ENCODE measurements around the gene ACSL3. TPM values are rescaled to one million over a fixed set of nuclear protein-coding genes. Genes with fewer than 3 reads are reported as not detected.
A peak's percentile ranks its signal among the peaks of the same experiment; 100 is the strongest.

Gene ACSL3
- total RNA-seq, 4 donors from 2014 or later: 25.6 to 52.2 (median 47.2) TPM

DNA sequence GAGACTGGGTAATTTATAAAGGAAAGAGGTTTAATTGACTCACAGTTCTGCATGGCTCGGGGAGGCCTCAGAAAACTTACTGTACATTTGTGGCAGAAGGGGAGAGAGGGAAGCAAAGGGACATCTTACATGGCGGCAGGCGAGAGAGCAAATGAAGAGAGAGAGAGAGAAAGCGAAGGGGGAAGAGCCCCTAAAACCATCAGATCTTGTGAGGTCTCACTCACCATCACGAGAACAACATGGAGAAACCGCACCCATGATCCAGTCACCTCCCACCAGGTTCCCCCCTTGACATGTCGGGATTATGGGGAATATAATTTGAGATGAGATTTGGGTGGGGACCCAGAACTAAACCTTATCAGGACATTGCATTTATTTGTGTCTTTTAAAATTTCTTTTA is 75.9 kb downstream of the ACSL3 start:
- H3K36me3 ChIP-seq: peaks cover 0 to 57% (median 0%) of the 10 kb centered on the region in 3 donors
- TF ChIP-seq, protein P1, sequence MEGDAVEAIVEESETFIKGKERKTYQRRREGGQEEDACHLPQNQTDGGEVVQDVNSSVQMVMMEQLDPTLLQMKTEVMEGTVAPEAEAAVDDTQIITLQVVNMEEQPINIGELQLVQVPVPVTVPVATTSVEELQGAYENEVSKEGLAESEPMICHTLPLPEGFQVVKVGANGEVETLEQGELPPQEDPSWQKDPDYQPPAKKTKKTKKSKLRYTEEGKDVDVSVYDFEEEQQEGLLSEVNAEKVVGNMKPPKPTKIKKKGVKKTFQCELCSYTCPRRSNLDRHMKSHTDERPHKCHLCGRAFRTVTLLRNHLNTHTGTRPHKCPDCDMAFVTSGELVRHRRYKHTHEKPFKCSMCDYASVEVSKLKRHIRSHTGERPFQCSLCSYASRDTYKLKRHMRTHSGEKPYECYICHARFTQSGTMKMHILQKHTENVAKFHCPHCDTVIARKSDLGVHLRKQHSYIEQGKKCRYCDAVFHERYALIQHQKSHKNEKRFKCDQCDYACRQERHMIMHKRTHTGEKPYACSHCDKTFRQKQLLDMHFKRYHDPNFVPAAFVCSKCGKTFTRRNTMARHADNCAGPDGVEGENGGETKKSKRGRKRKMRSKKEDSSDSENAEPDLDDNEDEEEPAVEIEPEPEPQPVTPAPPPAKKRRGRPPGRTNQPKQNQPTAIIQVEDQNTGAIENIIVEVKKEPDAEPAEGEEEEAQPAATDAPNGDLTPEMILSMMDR (IDR thresholded peaks at IDR 0.05): no peak
- no peak for TF ChIP-seq POLR2A (IDR thresholded peaks at IDR 0.05)
- no peaks in the 10 kb centered on the region for H3K9me3 ChIP-seq
- no peak for DNase-seq
- H3K4me3 ChIP-seq: no peak overlapping the region
- H3K4me1 ChIP-seq: no peaks in the 10 kb centered on the region
- H3K27ac ChIP-seq: no peak overlapping the region
- no peaks in the 10 kb centered on the region for H3K27me3 ChIP-seq

DNA sequence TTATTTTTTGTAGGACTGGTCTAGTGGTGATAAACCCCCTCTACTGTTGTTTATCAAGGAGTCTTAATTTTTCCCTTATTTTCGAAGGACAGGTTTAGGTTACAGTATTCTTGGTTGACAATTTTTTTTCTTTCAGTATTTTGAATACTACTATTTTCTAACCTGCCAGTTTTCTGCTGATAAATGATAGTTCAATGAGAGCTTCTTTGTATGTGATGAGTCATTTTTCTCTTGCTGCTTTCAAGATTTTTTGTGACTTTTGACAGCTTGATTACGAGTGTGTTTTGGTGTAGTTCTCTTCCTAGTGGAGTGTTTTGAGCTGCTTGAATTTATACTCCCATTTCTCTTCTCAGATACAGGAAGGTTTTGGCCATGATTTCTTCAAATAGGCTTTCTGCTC is 77.5 kb downstream of the ACSL3 start:
- Histone ChIP-seq H3K27ac (no peak overlapping the region), H3K4me1 (no peaks in the 10 kb centered on the region), H3K4me3 (no peak overlapping the region), H3K9me3 (no peaks in the 10 kb centered on the region), H3K36me3 (peaks cover 0 to 45% (median 0%) of the 10 kb centered on the region in 3 donors), H3K27me3 (no peaks in the 10 kb centered on the region)
- no peak for DNase-seq
- TF ChIP-seq, protein P1 (IDR thresholded peaks at IDR 0.05): no peak
- no peak for TF ChIP-seq POLR2A (IDR thresholded peaks at IDR 0.05)

DNA sequence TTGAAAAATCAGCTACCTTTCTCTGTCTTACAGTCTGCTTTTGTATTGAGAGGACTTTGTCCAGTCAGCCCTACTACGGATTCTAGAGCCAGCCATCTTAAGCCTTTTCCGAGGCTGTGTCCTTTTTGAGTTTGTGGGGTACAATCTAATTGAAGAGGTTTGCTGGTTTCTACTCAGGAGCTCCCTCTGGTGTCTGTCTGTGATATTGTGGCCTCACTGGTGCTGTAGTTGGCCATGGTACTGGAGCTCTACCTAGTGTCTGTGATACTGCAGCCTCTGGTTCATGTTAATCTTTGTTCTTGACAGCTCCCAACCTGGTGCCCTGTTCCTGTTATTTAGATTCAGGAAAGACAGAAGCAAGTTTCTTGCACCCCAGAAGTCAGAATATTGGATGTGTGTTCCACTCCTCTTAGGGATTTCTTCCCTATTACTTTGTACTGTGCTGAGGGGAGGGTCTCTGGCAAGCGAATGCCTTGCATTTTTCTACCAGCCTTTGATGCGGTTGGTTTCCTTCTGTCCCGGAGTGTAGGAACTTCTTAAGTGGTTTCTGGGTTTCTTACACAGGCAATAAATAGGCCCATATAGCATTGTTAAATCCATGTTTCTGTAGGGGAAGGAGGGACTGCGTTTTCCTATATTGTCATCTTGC is 78.5 kb downstream of the ACSL3 start:
- Histone ChIP-seq H3K4me3 (no peak overlapping the region), H3K27ac (no peak overlapping the region), H3K27me3 (no peaks in the 10 kb centered on the region), H3K9me3 (no peaks in the 10 kb centered on the region), H3K36me3 (peaks cover 0 to 35% (median 0%) of the 10 kb centered on the region in 3 donors), H3K4me1 (no peaks in the 10 kb centered on the region)
- TF ChIP-seq, protein P1 (IDR thresholded peaks at IDR 0.05): peak in 4 of 6 experiments; percentile 57 to 78 (median 74)
- no peak for TF ChIP-seq POLR2A (IDR thresholded peaks at IDR 0.05)
- DNase-seq: peak in 2 of 3 donors; percentile 38 to 78

DNA sequence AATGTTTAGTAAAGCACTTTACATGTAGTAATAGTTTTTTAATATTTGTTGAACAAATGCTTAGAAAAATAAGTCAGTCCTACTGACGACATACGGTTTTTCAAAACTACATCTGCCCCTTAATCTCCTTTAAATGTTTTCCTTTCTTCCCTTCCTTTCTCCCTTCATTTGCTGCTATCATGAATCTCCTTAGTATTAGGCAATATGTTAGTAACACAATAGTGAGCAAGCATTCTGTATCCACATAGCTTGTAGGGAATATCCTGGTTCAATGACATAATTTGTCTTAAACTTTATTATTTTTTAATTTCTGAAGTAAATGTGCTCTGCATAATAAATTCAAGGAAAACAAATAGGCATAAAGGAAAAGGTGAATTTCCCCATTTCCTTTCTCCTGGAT is 79.1 kb downstream of the ACSL3 start:
- no peak for DNase-seq
- Histone ChIP-seq H3K4me1 (peaks cover 0 to 2% (median 0%) of the 10 kb centered on the region in 4 donors), H3K9me3 (no peaks in the 10 kb centered on the region), H3K27me3 (no peaks in the 10 kb centered on the region), H3K27ac (no peak overlapping the region), H3K4me3 (no peak overlapping the region), H3K36me3 (peaks cover 0 to 30% (median 0%) of the 10 kb centered on the region in 3 donors)
- TF ChIP-seq, protein P1 (IDR thresholded peaks at IDR 0.05): no peak
- TF ChIP-seq POLR2A (IDR thresholded peaks at IDR 0.05): no peak

DNA sequence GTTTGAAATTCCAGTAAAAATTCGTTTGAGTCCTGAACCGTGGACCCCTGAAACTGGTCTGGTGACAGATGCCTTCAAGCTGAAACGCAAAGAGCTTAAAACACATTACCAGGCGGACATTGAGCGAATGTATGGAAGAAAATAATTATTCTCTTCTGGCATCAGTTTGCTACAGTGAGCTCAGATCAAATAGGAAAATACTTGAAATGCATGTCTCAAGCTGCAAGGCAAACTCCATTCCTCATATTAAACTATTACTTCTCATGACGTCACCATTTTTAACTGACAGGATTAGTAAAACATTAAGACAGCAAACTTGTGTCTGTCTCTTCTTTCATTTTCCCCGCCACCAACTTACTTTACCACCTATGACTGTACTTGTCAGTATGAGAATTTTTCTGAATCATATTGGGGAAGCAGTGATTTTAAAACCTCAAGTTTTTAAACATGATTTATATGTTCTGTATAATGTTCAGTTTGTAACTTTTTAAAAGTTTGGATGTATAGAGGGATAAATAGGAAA is 80.7 kb downstream of the ACSL3 start:
- Histone ChIP-seq H3K36me3 (peaks cover 0 to 16% (median 0%) of the 10 kb centered on the region in 3 donors), H3K27ac (no peak overlapping the region), H3K4me3 (no peak overlapping the region), H3K9me3 (no peaks in the 10 kb centered on the region), H3K4me1 (peaks cover 0 to 3% (median 0%) of the 10 kb centered on the region in 4 donors), H3K27me3 (no peaks in the 10 kb centered on the region)
- no peak for DNase-seq
- TF ChIP-seq, protein P1 (IDR thresholded peaks at IDR 0.05): no peak
- no peak for TF ChIP-seq POLR2A (IDR thresholded peaks at IDR 0.05)

Data from Peyer's patch (tissue), 4 donors.